GM12892 (cell line): Measurements from ENCODE around the gene KIRREL2.

ENCODE experiments used
- POLR2A ChIP-seq: IDR thresholded peaks from 2 replicates; pipeline ENCODE4 v1.6.1; 2011; ENCODE audit warnings: low read depth, low read length, control low read depth
- POLR2AphosphoS5 ChIP-seq: IDR thresholded peaks from 2 replicates; pipeline ENCODE4 v1.6.1; 2011; ENCODE audit warnings: low read depth, low read length, control low read depth
- TAF1 ChIP-seq: IDR thresholded peaks from 2 replicates; pipeline ENCODE4 v1.6.1; 2011; ENCODE audit warnings: low read depth, mild to moderate bottlenecking, control low read depth, low read length, borderline replicate concordance

DNA sequence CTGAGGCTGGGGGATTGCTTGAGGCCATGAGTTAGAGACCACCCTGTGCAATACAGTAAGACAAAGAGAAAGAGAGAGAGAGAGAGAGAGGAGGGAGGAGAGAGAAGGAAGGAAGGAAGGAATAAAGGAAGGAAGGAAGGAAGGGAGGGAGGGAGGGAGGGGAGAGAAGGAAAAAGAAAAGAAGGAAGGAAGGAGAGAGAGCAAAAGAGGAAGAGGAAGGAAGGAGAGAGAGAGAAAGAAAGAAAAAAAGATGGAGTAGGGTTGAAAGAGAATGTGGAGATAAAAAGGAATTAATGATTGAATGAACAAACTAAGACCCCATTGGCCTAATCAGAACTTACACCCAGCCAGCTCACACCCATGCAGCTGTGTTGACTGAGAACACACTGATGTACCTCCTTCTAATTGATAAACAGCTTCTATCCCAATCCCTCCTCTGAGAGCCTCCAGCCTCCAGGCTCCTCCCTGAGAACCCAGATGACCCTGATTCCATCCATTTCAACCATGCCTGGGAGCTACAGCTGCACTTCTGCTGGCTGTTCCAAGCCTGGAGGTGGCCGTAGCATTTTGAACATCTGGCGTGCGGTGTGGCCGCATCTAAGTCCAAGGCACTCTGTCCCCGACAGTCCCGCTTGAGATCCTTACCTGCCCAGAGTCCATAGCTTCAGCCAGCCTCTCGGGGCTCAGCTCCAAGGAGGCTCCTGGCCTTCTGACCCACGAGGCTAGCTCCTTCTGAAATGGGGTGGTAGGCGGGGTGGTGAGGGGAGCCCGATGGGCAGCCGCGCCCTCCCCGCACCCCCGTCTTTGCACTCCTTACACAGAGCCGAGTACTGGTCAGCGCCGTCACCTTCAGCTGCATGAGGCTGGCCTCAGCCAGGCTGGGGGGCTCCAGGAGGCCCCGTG lies 45.1 kb upstream of the KIRREL2 start:
- no peak for TF ChIP-seq TAF1
- TF ChIP-seq POLR2A = no peak
- no peak for TF ChIP-seq POLR2AphosphoS5
